Measurements from ENCODE around the gene ETV6. TPM values are rescaled to one million over a fixed set of nuclear protein-coding genes. Genes with fewer than 3 reads are reported as not detected.

ETV6 gene
- total and polyA plus RNA-seq, 9 of the 15 experiments (the other 6 are each of a cell fraction or from before 2014, with no cell fraction given): 0.81 to 12.7 (median 4.1) TPM

DNA sequence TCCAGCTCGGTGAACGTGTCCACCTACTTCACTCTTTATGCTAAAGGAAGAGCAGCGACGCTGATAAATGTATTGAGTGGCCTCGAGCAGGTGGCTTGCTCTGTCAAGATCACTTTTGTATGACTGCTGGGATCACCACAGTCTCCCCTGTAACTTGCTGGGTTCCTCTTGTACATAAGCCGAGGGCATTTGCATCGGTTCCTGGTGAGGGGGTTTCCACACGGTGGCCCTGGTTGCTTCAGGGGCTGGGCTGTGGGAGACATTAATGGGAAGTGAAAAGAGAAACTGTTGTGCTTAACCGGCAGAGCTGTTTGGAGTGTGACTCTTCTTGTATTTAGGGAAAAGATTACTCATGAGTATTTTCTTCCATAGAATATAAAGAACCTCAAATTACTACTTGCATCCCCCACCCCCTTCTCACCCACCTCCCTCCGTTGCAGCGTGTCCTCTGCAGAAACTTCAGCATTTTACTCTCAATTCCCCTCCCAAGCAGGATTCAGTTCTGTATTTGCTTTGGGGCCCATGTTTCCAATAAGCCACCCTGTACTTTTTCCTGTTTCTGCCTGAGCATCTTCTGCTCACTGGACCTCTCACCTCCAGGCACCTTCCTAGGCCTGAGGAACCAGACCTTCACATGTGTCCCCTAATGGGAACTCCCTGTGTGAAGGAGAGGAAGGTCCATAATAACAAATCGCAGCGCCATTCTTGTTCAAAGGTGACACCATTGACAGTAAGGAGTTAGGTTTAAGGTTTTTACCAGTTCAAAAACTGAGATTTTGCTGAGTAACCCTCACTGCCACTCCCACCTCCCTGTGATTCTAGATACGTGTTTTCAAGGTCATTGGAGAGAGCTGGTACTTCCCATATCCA lies 187.0 kb downstream of the ETV6 start (continued):
- TF ChIP-seq RFX1 (IDR thresholded peaks at IDR 0.05): no peak
- TF ChIP-seq ZNF639 (CRISPR knock-in tag; conservative IDR thresholded peaks at IDR 0.05 in 1 of 2, IDR thresholded peaks at IDR 0.05 in 1 of 2): peak in 1 of 2 experiments; percentile 46; a peak in 1 of 4 replicates
- TF ChIP-seq MAFK (IDR thresholded peaks at IDR 0.05; ENCODE audit: low read length): peak; percentile 41; the same call in 1 of the 2 replicates
- TF ChIP-seq RB1 (IDR thresholded peaks at IDR 0.05; ENCODE audit: low read depth): no peak
- peak; percentile 36; the same call in 1 of the 2 replicates for TF ChIP-seq ARID1B (IDR thresholded peaks at IDR 0.05)
- no peak for TF ChIP-seq ZNF507 (tag; conservative IDR thresholded peaks at IDR 0.05)
- TF ChIP-seq, protein P1, sequence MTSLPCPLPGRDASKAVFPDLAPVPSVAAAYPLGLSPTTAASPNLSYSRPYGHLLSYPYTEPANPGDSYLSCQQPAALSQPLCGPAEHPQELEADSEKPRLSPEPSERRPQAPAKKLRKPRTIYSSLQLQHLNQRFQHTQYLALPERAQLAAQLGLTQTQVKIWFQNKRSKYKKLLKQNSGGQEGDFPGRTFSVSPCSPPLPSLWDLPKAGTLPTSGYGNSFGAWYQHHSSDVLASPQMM (CRISPR knock-in tag; IDR thresholded peaks at IDR 0.05): no peak
- peak; percentile 97 for TF ChIP-seq ESRRA (IDR thresholded peaks at IDR 0.05; ENCODE audit: borderline replicate concordance, low read depth)
- TF ChIP-seq C11orf30 (IDR thresholded peaks at IDR 0.05; ENCODE audit: low read depth): peak; percentile 48
